GM15510 (cell line): ENCODE data around the gene MTG2.

ENCODE experiments used
- POLR2A ChIP-seq: IDR thresholded peaks from 3 replicates; pipeline ENCODE4 v1.6.1; 2011; ENCODE audit warnings: borderline replicate concordance; ENCODE audit not compliant: insufficient read length; ENCODE audit errors: extremely low read depth

Gene MTG2

GRCh38 chr20:62198496-62198895, 15.7 kb downstream of the MTG2 start:
- no peak for TF ChIP-seq POLR2A

- TF ChIP-seq POLR2A = no peak
Measured at GRCh38 chr20:62198931-62199330, 16.1 kb downstream of the MTG2 start.

GRCh38 chr20:62200491-62201172, 17.8 kb downstream of the MTG2 start:
- no peak for TF ChIP-seq POLR2A

DNA sequence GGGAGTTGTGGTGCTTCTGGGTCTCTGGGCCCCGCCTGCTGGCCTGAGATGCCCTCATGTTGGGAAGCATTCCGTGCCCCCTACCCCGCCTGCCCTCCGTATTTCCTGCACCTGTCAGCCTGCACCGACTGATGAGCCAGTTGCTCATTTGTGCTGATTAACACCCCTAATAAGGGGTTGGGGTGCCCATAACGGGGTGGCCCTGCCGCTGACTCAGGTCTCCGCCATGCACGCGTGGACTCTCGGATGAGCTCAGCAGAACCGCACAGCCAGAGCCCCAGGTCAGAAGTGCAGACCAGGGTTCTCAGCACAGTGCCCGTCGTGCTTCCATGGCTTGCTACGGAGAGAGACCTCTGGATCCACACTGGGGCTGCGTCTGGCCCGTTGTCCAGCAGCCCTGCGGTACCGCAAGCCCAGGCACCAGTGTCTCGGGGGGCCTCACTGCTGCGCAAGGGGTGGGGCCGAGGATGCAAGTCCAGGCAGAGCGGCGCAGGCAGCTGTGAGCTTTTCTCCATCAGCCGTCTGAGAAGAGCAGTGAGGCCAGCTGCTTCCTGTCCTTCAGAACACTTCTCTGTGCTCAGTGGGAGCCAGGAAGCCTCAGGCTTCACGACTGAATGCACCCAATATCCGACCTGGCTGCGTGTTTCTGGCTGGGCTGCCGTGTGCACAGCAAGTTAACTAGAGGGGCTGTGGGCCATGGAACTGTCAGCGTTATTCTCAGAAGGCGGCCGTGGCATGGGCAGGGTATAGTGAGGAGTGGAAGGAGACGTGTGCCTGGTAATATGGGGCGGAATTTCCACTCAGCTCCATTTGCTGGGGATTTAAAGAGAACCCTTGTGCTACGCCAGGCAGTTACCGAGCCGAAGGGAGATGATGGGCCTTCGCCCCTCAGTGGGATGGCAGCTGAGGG, 18.6 kb downstream of the MTG2 start:
- no peak for TF ChIP-seq POLR2A

GRCh38 chr20:62202083-62202395, 19.2 kb downstream of the MTG2 start:
- no peak for TF ChIP-seq POLR2A

DNA sequence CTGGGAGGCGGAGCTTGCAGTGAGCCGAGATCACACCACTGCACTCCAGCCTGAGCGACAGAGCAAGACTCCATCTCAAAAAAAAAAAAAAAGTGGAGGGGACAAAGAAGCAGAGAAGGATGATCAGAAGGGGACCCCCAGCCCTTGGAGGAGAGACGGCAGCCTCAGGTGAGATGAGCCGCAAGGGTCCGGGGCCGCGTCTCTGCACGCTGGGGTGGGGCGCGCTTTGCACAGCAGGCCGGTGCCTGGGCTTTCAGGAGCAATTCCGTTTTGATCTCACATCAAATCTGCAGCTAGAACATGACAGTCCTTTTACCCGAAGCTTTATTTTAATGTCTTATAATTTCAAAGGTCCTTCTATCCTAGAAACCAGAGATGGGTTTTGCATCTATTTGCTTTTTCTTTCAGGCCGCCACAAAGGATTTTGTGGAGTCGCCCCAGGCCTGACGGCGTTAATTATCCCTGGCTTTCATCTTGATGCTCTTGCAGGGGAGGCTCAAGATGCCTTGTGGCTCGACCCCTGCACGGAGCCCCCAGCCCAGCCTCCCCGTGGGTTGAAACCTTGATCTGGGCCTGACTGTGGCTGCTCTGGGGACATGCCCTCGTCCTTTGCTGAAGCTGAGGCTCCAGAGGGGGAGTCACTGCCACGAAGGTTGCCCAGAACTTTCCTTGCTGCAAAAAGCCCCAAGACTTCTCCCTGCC, 20.0 kb downstream of the MTG2 start:
- TF ChIP-seq POLR2A = no peak

- no peak for TF ChIP-seq POLR2A
Measured at GRCh38 chr20:62203378-62204030, 20.7 kb downstream of the MTG2 start.

GRCh38 chr20:62205618-62206387, 23.0 kb downstream of the MTG2 start:
- TF ChIP-seq POLR2A = no peak

- TF ChIP-seq POLR2A = no peak
Measured at GRCh38 chr20:62206388-62206775, 23.6 kb downstream of the MTG2 start.

DNA sequence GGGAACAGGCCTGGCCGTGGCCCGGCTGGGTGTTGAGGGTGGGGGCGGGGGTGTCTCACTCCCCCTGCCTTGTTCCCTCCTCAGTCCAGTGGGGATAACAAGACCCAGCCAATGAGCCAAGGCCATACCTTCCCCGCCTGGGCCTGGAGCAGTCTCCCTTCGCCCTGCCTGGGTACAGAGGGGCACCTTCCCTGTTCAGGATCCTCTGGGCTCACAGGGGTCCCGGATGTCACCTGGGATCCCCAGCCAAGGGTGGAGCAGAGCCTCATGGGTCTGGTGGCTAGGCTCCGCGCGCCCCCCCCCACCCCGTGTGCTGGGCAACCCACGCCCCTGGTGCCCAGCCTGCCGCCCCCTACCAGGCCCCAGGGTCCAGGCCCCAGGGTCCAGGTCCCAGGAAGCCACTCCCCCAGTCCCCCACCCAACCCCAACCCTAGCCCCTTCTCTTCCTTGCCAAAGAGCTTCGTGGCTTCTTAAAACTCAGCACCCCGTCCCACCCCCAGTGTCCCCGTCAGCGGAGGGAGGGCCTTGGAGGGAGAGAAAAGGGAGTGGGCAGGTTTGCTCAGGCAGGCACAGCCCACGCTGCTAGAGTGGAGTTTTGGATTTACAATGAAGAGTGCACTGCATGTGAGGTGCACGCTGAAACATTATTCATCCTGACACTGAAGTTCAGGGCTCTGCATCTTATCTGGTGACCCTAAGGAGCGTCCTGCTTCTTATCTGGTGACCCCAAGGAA, 25.4 kb downstream of the MTG2 start:
- no peak for TF ChIP-seq POLR2A

DNA sequence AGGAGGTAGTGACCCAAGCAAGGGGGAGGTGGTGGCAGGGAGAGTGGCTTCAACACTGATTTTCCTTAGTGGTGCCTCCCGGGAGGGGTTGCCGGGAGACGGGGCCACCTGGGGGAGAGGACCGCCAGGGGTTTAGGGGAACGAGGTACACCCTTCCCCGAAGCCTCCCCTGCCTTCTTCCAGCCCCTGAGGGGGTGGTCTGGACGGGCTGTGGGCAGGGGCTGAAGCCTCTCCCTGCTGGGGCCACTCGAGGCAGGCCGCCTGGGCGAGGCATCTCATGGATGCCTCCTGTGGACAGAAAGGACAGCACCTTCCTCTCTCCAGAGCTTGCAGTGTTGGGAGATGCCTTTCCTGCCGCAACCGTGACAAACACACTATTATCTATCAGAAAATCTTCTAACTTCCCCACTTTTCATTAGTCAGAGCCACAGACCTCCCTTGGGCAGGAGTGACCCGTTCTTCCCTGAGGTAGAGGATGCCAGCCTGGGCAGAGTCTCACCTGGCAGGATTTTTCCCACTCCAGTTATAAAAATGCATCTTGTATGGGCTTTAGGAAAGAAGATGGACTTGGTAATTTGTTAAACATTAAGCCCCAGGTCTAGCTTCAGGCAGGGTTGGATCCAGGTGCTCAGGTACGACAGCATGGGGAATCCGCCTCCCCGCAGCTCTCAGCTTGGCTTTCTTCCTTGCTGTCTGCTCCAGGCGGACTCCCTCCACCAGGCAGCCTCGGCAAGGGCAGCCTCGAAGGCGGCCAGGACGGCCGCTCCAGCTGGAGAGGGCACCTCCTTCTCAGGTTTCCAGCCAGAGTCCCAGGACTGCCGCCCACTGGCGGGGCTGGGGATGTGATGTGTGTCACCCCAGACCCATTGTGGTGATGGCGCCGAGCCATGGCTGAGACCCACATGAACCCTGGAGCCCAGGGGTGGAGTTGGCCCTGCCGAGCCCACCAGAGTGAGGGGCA, 26.2 kb downstream of the MTG2 start:
- TF ChIP-seq POLR2A = no peak

DNA sequence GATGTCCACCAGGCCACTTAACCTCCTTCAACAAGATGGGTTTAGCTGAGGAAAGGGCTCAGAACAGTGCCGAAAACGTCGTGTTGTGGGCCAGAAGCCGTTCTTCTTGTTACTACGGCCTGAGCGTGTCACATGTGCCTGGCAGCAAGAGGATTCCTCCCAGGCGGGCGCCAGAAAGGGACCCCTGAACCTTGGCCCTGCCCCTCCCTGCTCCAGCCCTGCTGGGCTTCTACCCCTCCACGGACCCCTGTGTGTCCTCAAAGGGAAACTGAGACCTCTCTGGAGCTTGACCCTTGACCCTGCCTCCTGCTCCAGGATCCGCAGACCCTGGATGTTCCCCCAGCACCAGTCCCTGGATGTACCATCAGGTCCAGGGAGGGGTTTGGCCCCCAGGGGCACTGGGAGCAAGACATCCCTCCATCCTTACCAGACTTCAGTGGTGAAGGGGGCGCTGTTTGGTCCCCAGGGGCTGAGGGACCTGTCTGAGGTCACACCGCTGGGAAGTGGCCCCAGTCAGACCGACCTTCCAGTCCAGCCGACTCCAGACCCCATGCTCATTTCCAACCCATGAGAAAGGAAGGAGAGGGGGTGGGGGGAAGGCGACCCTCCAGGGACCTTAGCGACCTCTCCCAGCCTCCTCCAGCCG, 27.1 kb downstream of the MTG2 start:
- no peak for TF ChIP-seq POLR2A
